Activated T-cell treated with anti-CD3 and anti-CD28 coated beads for 1 hour (primary cell): Measurements from ENCODE around the gene PRIM1.
"Not testable (repeated sequence)": the region's sequence is repeated elsewhere in the genome, so short reads cannot be mapped to it uniquely, and the experiment has no call there.

Experiments used
- DNase-seq: peaks from one replicate; pipeline ENCODE4 v3.0.0-alpha.2; 2020; ENCODE audit warnings: low read depth

The PRIM1 gene

GRCh38 chr12:56716933-56717880, 34.9 kb downstream of the PRIM1 start:
- no peak for DNase-seq

GRCh38 chr12:56716458-56716857, 35.7 kb downstream of the PRIM1 start:
- no peak for DNase-seq

DNA sequence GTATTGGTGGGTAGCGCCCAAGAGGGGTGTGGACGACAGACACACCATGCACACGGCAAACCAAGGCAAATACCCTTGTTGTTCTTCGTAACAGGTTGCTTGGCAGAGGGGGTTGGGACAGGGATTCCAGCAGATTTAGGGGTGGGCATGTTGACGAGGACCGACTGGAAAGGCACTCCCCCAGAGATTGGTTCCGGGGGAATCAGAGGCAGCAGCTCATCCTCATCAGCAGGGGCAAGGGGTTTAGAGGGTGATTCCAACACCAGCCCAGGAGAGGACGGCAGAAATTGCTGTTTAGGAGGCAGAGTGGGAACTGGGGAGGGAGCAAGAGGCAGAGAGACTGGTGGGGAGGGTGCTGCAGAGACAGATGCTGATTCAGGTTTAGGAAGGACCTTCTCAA, 36.3 kb downstream of the PRIM1 start:
- DNase-seq: no peak

GRCh38 chr12:56714431-56714929, 37.6 kb downstream of the PRIM1 start:
- no peak for DNase-seq

GRCh38 chr12:56713345-56713744, 38.8 kb downstream of the PRIM1 start:
- no peak for DNase-seq

DNA sequence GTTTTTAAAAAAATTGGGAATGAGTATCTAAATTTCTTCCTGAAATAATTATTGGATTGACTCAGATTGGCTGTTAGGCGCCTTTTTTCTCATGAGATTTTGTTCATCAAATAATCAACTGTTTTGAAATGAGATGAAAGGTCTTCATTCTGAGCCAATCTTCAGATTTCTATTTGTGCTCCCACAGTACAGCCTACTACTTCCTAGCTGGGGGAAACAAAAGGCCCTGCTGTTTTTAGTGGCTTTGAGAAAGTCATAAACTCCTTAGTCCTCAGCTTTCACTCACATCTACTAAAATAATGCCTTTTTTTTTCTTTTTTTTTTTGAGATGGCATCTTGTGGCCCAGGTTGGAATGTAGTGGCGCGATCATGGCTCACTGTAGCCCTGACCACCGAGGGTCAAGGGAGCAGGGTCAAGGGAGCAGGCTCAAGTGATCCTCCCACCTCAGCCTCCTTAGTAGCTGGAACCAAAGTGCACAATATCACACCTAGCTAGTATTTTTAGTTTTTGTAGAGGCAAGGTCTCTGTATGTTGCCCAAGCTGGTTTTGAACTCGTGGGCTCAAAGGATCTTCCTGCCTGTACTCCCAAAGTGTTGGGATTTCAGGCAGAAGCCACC, 42.3 kb downstream of the PRIM1 start:
- DNase-seq: no peak

DNA sequence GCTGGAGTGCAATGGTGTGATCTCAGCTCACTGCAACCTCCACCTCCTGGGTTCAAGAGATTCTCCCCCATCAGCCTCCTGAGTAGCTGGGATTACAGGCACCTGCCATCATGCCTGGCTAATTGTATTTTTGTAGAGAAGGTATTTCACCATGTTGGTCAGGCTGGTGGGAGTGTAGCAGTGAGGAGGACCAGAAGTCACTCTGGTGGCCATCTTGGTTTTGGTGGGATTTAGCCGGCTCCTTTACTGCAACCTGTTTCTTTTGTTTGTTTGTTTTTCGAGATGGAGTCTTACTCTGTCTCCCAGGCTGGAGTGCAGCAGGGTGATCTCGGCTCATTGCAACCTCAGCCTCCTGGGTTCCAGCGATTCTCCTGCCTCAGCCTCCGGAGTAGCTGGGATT, 47.6 kb downstream of the PRIM1 start:
- not testable (repeated sequence) for DNase-seq

- no peak for DNase-seq
Measured at GRCh38 chr12:56699020-56699661, 53.0 kb downstream of the PRIM1 start.

DNA sequence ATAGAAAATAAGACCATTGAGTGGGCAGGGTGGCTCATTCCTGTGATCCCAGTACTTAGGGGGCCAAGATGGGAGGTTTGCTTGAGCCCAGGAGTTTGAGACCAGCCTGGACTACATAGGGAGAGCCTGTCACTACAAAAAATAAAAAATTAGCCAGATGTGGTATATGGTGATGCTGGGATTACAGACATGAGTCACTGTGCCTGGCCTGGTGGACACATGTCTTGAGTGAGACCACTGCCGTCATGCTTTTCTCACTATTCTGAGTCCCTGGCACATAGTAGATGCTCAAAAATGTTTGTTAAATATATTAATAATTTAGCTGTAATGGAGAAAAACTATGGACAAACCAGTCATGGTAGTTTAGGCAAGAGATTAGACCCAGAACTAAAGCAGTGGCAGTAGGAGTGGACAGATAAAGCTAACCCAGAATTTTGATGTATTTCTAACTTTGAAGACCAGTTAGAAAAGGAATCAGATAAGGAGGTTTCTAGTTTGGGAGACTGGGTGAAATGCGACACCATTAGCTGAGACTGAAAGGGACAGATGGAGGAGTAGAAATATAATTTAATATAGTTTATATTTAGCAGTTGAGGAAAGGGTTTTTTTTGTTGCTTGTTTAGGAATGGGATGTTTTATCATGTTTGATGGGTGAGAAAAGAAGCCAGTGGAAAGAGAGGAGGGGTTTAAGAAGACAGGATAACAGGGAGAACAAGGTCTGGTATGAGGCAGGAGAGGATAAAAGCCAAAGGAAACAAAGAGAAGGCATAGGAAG, 56.6 kb downstream of the PRIM1 start:
- no peak for DNase-seq

DNA sequence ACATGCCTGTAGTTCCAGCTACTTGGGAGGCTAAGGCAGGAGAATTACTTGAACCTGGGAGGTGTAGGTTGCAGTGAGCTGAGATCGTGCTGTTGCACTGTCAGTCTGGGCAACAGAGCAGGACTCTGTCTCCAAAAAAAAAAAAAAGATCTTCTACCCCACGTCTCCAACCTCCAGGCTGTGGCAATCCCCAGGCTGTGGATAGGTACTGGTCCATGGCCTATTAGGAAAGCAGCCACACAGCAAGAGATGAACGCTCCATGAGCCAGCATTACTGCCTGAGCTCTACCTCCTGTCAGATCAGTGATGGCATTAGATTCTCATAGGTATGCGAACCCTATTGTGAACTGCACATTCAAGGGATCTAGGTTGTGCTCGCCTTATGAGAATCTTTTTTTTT, 58.0 kb downstream of the PRIM1 start:
- no peak for DNase-seq

DNA sequence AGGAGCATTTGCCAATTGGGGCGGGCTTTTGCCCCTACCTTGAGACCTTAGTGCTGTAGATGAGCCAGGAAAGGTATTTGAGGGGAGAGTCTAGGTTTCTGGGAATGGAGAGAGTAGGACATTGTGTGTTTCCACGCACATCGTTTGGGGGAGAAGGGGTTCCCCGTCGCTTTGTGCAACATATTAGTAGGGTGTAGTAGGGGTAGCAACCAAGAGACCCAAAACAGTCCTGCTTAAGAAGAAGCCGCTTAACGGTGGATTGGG, 63.3 kb downstream of the PRIM1 start:
- no peak for DNase-seq

DNA sequence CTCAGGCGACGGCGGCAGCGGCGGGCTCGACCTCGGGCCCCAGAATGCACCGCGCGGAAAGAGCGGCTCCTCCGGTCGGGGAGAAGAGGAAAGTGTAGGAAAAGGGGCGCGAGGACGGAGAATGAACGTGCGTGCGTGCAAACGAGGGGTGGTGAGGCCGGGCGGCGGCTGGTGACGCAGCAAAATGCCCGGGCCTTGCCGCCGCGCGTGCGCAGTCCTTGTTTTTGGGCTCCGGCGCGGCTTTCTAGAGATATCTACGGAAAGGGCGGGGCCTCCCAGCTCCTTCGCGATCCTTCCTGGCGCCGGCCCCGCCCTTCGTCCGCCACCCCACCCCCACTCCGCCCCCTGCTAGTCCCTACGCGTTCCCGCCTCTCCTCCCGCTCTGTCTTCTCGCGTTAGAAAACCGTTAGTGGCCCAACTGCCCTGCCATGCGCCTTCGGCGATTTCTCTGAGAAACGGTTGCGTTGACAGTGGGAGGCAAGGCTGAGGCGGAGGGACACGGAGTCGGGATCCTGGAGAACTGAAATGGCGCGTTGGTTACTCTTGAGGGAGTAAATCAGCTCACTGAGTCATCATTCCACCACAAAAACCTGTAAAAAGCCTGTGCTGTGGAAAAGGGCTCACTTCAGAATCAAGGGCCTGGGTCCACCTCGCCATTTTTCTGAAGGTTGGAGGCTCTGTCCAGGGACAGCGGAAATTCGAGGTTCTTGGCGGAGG, 63.8 kb downstream of the PRIM1 start, which contains the start of gene PTGES3:
PTGES3 (minus strand) TSS at position 156 of the 717 bp plus-strand sequence. CDS start 285 bp downstream, outside the sequence.
- peak; percentile 97 for DNase-seq

DNA sequence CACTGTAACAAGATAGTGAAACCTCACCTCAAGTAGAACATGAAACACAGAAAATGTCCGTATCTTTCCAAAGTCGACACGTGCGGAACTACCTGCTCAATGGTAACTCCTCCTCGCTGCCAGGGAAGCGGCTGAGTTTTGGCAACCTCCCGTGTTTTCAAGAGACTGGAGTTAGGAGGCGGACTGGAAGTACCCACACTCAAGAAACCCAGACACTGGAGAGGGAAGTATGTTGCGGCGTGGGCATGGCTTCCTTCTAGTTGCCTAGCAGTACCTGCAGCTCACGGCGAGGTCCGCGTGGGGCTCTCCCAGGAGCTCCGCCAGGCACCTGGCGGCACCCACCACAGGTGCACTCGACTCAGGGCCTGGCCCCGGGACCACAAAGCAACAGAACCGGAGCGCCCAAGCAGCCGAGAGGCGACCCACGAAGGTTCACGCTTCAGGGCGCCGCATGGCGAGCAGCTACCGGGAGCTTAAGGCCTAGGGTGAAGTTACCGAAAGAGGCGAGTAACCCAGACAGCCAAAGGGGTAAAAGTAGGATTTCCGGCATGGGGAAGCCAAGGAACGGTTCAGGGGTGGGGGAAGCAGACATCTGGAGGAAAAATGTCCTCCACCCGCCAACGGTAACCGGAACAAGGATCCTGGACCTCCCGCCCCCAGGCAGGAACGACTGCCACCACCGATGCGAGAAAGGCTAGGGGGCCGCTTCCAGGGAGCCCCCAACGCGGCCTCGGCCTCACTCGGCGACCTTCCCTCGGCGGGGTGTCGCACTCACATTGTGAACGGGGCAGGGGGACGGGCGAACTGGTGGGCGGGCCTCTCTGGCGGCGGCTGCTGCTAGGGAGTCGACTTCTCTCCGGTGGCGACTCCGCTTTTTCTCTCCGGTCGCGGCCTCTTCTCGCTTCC, 64.6 kb downstream of the PRIM1 start:
- peak; percentile 40 for DNase-seq

GRCh38 chr12:56684745-56685359, 67.3 kb downstream of the PRIM1 start:
- no peak for DNase-seq

DNA sequence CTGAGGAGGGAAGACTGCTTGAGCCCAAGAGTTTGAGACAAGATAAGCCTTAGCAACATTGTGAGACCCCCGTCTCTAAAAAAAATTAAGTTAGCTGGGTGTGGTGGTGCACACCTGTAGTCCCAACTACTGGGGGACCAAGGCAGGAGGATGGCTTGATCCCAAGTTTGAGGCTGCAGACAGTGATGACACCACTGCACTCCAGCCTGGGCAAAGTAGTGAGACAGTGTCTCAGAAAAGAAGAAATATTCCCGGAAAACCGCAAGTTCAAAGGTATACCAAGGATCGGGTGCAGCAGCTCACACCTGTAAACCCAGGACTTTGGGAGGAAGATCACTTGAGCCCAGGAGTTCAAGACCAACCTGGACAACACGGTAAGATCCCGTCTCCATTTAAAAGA, 69.8 kb downstream of the PRIM1 start:
- no peak for DNase-seq
